Panc1 (cell line): Measurements from ENCODE around the gene SLC10A2.

Source experiments
- POLR2AphosphoS5 ChIP-seq: IDR thresholded peaks from 2 replicates; pipeline ENCODE4 v1.6.1; 2012; ENCODE audit warnings: mild to moderate bottlenecking, low read depth, low read length, moderate library complexity
- TF ChIP-seq, protein P1 (sequence below): fragments of 450-650 bp; IDR thresholded peaks from 2 replicates; pipeline ENCODE4 v1.5.1; 2017; ENCODE audit warnings: mild to moderate bottlenecking

DNA sequence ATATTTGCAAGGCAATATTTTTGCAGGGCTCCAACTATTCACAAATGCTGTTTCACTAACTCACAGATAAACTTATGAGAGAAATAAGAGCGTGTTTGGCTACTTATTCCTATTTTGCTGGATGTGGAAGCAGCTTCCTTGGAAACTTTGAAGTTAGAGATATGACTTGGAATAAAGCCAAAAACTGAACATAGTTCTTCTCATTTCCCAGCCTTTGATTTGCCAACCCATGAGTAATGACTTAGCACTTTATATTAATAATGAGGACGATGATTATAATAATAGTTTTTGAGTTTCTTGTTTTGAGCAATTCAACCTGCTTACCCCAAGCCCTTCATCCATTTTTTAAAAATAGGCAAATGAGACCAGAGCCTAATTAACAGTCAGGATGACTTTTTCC lies 47.7 kb downstream of the SLC10A2 start:
- TF ChIP-seq, protein P1, sequence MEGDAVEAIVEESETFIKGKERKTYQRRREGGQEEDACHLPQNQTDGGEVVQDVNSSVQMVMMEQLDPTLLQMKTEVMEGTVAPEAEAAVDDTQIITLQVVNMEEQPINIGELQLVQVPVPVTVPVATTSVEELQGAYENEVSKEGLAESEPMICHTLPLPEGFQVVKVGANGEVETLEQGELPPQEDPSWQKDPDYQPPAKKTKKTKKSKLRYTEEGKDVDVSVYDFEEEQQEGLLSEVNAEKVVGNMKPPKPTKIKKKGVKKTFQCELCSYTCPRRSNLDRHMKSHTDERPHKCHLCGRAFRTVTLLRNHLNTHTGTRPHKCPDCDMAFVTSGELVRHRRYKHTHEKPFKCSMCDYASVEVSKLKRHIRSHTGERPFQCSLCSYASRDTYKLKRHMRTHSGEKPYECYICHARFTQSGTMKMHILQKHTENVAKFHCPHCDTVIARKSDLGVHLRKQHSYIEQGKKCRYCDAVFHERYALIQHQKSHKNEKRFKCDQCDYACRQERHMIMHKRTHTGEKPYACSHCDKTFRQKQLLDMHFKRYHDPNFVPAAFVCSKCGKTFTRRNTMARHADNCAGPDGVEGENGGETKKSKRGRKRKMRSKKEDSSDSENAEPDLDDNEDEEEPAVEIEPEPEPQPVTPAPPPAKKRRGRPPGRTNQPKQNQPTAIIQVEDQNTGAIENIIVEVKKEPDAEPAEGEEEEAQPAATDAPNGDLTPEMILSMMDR: no peak
- TF ChIP-seq POLR2AphosphoS5: no peak
